Measurements from ENCODE around the gene AHCYL1.
"Not testable (repeated sequence)": the region's sequence is repeated elsewhere in the genome, so short reads cannot be mapped to it uniquely, and the experiment has no call there.

The AHCYL1 gene

GRCh38 chr1:110003747-110004428 lies 19.3 kb downstream of the AHCYL1 start:
- no peak for DNase-seq

GRCh38 chr1:110004583-110004982 lies 20.0 kb downstream of the AHCYL1 start:
- no peak for DNase-seq

- DNase-seq = no peak
Observed at GRCh38 chr1:110005971-110006370, 21.4 kb downstream of the AHCYL1 start.

- no peak for DNase-seq
Observed at GRCh38 chr1:110006516-110006915, 22.0 kb downstream of the AHCYL1 start.

GRCh38 chr1:110007046-110007830 lies 22.7 kb downstream of the AHCYL1 start:
- DNase-seq = no peak

GRCh38 chr1:110008971-110009565 lies 24.5 kb downstream of the AHCYL1 start:
- DNase-seq = no peak

- DNase-seq = no peak
Observed at GRCh38 chr1:110011527-110012041, 27.0 kb downstream of the AHCYL1 start.

- DNase-seq = no peak
Observed at GRCh38 chr1:110012100-110012780, 27.7 kb downstream of the AHCYL1 start.

GRCh38 chr1:110017792-110018191 lies 33.2 kb downstream of the AHCYL1 start:
- DNase-seq = no peak

- no peak for DNase-seq
Observed at GRCh38 chr1:110018396-110018795, 33.8 kb downstream of the AHCYL1 start.

- DNase-seq = no peak
Observed at GRCh38 chr1:110019770-110020169, 35.2 kb downstream of the AHCYL1 start.

- DNase-seq = no peak
Observed at GRCh38 chr1:110021285-110021684, 36.7 kb downstream of the AHCYL1 start.

- no peak for DNase-seq
Observed at GRCh38 chr1:110024613-110025012, 40.0 kb downstream of the AHCYL1 start.

GRCh38 chr1:110030687-110031086 lies 46.1 kb downstream of the AHCYL1 start:
- not testable (repeated sequence) for DNase-seq

- no peak for DNase-seq
Observed at GRCh38 chr1:110032327-110032726, 47.8 kb downstream of the AHCYL1 start.

GRCh38 chr1:110033421-110033820 lies 48.9 kb downstream of the AHCYL1 start:
- DNase-seq = no peak

GRCh38 chr1:110034040-110034450 lies 49.5 kb downstream of the AHCYL1 start:
- DNase-seq = no peak

GRCh38 chr1:110034451-110035235 lies 50.1 kb downstream of the AHCYL1 start, which contains the start of gene STRIP1:
TSS of gene STRIP1 (plus strand) at chr1:110034624. CDS start at chr1:110034638, 14 bp downstream.
- DNase-seq = peak; percentile 89 to 90

GRCh38 chr1:110035236-110035752 lies 50.7 kb downstream of the AHCYL1 start:
- no peak for DNase-seq

- no peak for DNase-seq
Observed at GRCh38 chr1:110038271-110038670, 53.7 kb downstream of the AHCYL1 start.

GRCh38 chr1:110039641-110040040 lies 55.1 kb downstream of the AHCYL1 start:
- no peak for DNase-seq

GRCh38 chr1:110040548-110040947 lies 56.0 kb downstream of the AHCYL1 start:
- DNase-seq = no peak
